Parathyroid adenoma (tissue), 2 donors: ENCODE measurements around the gene NDUFB4.

Experiments
- H2AFZ ChIP-seq: fragments of 300-600 bp; sonication (generic); one replicate; pipeline ENCODE4 v1.7.0; 2017; ENCODE audit warnings: antibody characterized with exemption, mild to moderate bottlenecking
- H3K27ac ChIP-seq: fragments of 300-600 bp; sonication (generic); one replicate; pipeline ENCODE4 v1.7.0; 2017
- H3K27me3 ChIP-seq: fragments of 300-600 bp; sonication (generic); one replicate; pipeline ENCODE4 v1.7.0; 2017; ENCODE audit warnings: low read length; ENCODE audit not compliant: control insufficient read depth, insufficient read depth
- H3K36me3 ChIP-seq: fragments of 300-600 bp; sonication (generic); one replicate; pipeline ENCODE4 v1.7.0; 2017; ENCODE audit warnings: low read length; ENCODE audit not compliant: control insufficient read depth, insufficient read depth
- H3K4me1 ChIP-seq: fragments of 300-600 bp; sonication (generic); one replicate; pipeline ENCODE4 v1.7.0; 2017; ENCODE audit warnings: control low read depth
- H3K4me2 ChIP-seq: fragments of 300-600 bp; sonication (generic); one replicate; pipeline ENCODE4 v1.7.0; 2017; ENCODE audit warnings: low read length
- H3K4me3 ChIP-seq: fragments of 300-600 bp; sonication (generic); one replicate; pipeline ENCODE4 v1.7.0; 2017; ENCODE audit warnings: low read depth, low read length
- H3K79me2 ChIP-seq: fragments of 300-600 bp; sonication (generic); one replicate; pipeline ENCODE4 v1.7.0; 2017; ENCODE audit warnings: control low read depth
- H3K9ac ChIP-seq: fragments of 300-600 bp; sonication (generic); one replicate; pipeline ENCODE4 v1.7.0; 2017; ENCODE audit warnings: mild to moderate bottlenecking
- H3K9me3 ChIP-seq: fragments of 300-600 bp; sonication (generic); one replicate; pipeline ENCODE4 v1.7.0; 2017; ENCODE audit warnings: low read length; ENCODE audit not compliant: control insufficient read depth
- CTCF ChIP-seq: fragments of 300-600 bp; sonication (generic); IDR thresholded peaks from one replicate; pipeline ENCODE4 v1.7.0; 2017; ENCODE audit warnings: antibody characterized with exemption, mild to moderate bottlenecking
- donor health status: primary hyperparathyroidism.

Gene NDUFB4

GRCh38 chr3:120567370-120568201 is 28.6 kb upstream of the NDUFB4 start:
- Histone ChIP-seq H3K4me2 (no peak overlapping the region), H3K4me3 (no peak overlapping the region), H3K4me1 (peaks cover 2% of the 10 kb centered on the region), H3K36me3 (no peaks in the 10 kb centered on the region), H3K27me3 (no peaks in the 10 kb centered on the region), H2AFZ (peak overlapping the region; percentile 69), H3K9me3 (no peaks in the 10 kb centered on the region), H3K9ac (no peak overlapping the region), H3K27ac (no peak overlapping the region), H3K79me2 (no peaks in the 10 kb centered on the region)
- TF ChIP-seq CTCF: peak; percentile 31

- Histone ChIP-seq H3K9me3 (no peaks in the 10 kb centered on the region), H2AFZ (no peak overlapping the region), H3K4me2 (no peak overlapping the region), H3K9ac (no peak overlapping the region), H3K36me3 (no peaks in the 10 kb centered on the region), H3K4me3 (no peak overlapping the region), H3K4me1 (peaks cover 2% of the 10 kb centered on the region), H3K27me3 (no peaks in the 10 kb centered on the region), H3K79me2 (no peaks in the 10 kb centered on the region), H3K27ac (no peak overlapping the region)
- no peak for TF ChIP-seq CTCF
Observed at GRCh38 chr3:120568202-120568531, 28.0 kb upstream of the NDUFB4 start.

GRCh38 chr3:120568598-120568997 is 27.5 kb upstream of the NDUFB4 start:
- Histone ChIP-seq H3K27me3 (no peaks in the 10 kb centered on the region), H3K36me3 (no peaks in the 10 kb centered on the region), H3K9ac (no peak overlapping the region), H3K4me2 (no peak overlapping the region), H3K9me3 (no peaks in the 10 kb centered on the region), H3K4me3 (no peak overlapping the region), H3K4me1 (peaks cover 2% of the 10 kb centered on the region), H2AFZ (peak overlapping the region; percentile 20), H3K27ac (no peak overlapping the region), H3K79me2 (no peaks in the 10 kb centered on the region)
- TF ChIP-seq CTCF: no peak

- no peak overlapping the region for H3K9ac ChIP-seq
- H3K4me3 ChIP-seq: no peak overlapping the region
- no peak overlapping the region for H3K4me2 ChIP-seq
- no peak overlapping the region for H2AFZ ChIP-seq
- H3K9me3 ChIP-seq: no peaks in the 10 kb centered on the region
- no peak for TF ChIP-seq CTCF
- no peaks in the 10 kb centered on the region for H3K36me3 ChIP-seq
- no peaks in the 10 kb centered on the region for H3K27me3 ChIP-seq
- H3K79me2 ChIP-seq: no peaks in the 10 kb centered on the region
- no peak overlapping the region for H3K27ac ChIP-seq
- H3K4me1 ChIP-seq: peaks cover 2% of the 10 kb centered on the region
Observed at GRCh38 chr3:120569222-120570057, 26.7 kb upstream of the NDUFB4 start.
